Neuronal stem cell (in vitro differentiated cells): Measurements from ENCODE around the gene COQ10B.
"Not testable (repeated sequence)": the region's sequence is repeated elsewhere in the genome, so short reads cannot be mapped to it uniquely, and the experiment has no call there.

Experiments used
- DNase-seq: peaks from one replicate; pipeline ENCODE4 v3.0.0-alpha.2; 2013; ENCODE audit warnings: low spot score
- H2AFZ ChIP-seq: one replicate; pipeline ENCODE4 v1.6.1; 2013; ENCODE audit warnings: mild to moderate bottlenecking, low read length, inconsistent platforms
- H2AK5ac ChIP-seq: 2 replicates; pipeline ENCODE4 v1.6.1; 2013; ENCODE audit warnings: low read depth, mild to moderate bottlenecking, inconsistent platforms, low read length, moderate library complexity, mixed read lengths
- H2BK120ac ChIP-seq: 2 replicates; pipeline ENCODE4 v1.6.1; 2013; ENCODE audit warnings: low read depth, mild to moderate bottlenecking, inconsistent platforms, low read length, moderate library complexity, mixed read lengths
- H2BK12ac ChIP-seq: one replicate; pipeline ENCODE4 v1.6.1; 2013; ENCODE audit warnings: low read length, inconsistent platforms
- H2BK15ac ChIP-seq: 2 replicates; pipeline ENCODE4 v1.6.1; 2013; ENCODE audit warnings: mild to moderate bottlenecking, low read length, inconsistent platforms, mixed read lengths
- H2BK5ac ChIP-seq: one replicate; pipeline ENCODE4 v1.6.1; 2013; ENCODE audit warnings: inconsistent platforms, mild to moderate bottlenecking, low read length, moderate library complexity
- H3K14ac ChIP-seq: one replicate; pipeline ENCODE4 v1.6.1; 2013; ENCODE audit warnings: low read length, inconsistent platforms
- H3K18ac ChIP-seq: 2 replicates; pipeline ENCODE4 v1.6.1; 2013; ENCODE audit warnings: low read length, inconsistent platforms
- H3K23ac ChIP-seq: 2 replicates; pipeline ENCODE4 v1.6.1; 2013; ENCODE audit warnings: low read depth, mild to moderate bottlenecking, mixed read lengths, low read length, inconsistent platforms; ENCODE audit not compliant: poor library complexity
- H3K27ac ChIP-seq: replicated peaks from 3 replicates; pipeline ENCODE4 v1.5.1; 2013; ENCODE audit warnings: low read length, inconsistent platforms
- H3K27me3 ChIP-seq, 3 experiments: 2 replicates each; pipeline ENCODE4 v1.6.1; 2013; ENCODE audit warnings: low read length in 3 of 3, mild to moderate bottlenecking in 2 of 3, inconsistent platforms in 1 of 3, low read depth in 1 of 3, mixed read lengths in 1 of 3, moderate library complexity in 1 of 3; ENCODE audit not compliant: control insufficient read depth in 3 of 3, insufficient read depth in 3 of 3
- H3K36me3 ChIP-seq, 2 donors: replicated peaks in 1 of 2; 2 replicates each; pipeline ENCODE4 v1.6.1; 2013; ENCODE audit warnings: low read length in 2 of 2; ENCODE audit not compliant: control insufficient read depth in 2 of 2, insufficient read depth in 2 of 2
- H3K4ac ChIP-seq: 2 replicates; pipeline ENCODE4 v1.6.1; 2013; ENCODE audit warnings: inconsistent platforms, mild to moderate bottlenecking, low read length, moderate library complexity
- H3K4me1 ChIP-seq, 2 donors: 1 replicate in 1 of 2; 2 replicates in 1 of 2; pipeline ENCODE4 v1.6.1; 2013; ENCODE audit warnings: low read length in 2 of 2, low read depth in 1 of 2; ENCODE audit not compliant: control insufficient read depth in 2 of 2, insufficient read depth in 1 of 2
- H3K4me2 ChIP-seq: one replicate; pipeline ENCODE4 v1.6.1; 2013; ENCODE audit warnings: mild to moderate bottlenecking, low read length, inconsistent platforms; ENCODE audit not compliant: insufficient read depth, poor library complexity, severe bottlenecking
- H3K4me3 ChIP-seq, 2 donors: 2 replicates each; pipeline ENCODE4 v1.5.1; 2013; ENCODE audit warnings: low read length in 2 of 2, mild to moderate bottlenecking in 2 of 2, inconsistent platforms in 1 of 2, moderate library complexity in 1 of 2
- H3K79me1 ChIP-seq: one replicate; pipeline ENCODE4 v1.6.1; 2013; ENCODE audit warnings: low read depth, mild to moderate bottlenecking, inconsistent platforms, low read length, moderate library complexity
- H3K9ac ChIP-seq: one replicate; pipeline ENCODE4 v1.6.1; 2013; ENCODE audit warnings: mild to moderate bottlenecking, low read depth, low read length, inconsistent platforms; ENCODE audit not compliant: poor library complexity
- H3K9me3 ChIP-seq, 2 donors: replicated peaks in 1 of 2; 2 replicates each; pipeline versions ENCODE3 to v1.6.1; 2013; ENCODE audit warnings: low read length in 2 of 2, mild to moderate bottlenecking in 2 of 2, inconsistent platforms in 1 of 2, low read depth in 1 of 2, mixed read lengths in 1 of 2, moderate library complexity in 1 of 2; ENCODE audit not compliant: control insufficient read depth in 2 of 2, insufficient read depth in 1 of 2
- H4K8ac ChIP-seq: one replicate; pipeline ENCODE4 v1.6.1; 2013; ENCODE audit warnings: low read depth, mild to moderate bottlenecking, inconsistent platforms, low read length, moderate library complexity
- H4K91ac ChIP-seq: one replicate; pipeline ENCODE4 v1.6.1; 2013; ENCODE audit warnings: low read length, low read depth, mild to moderate bottlenecking, inconsistent platforms; ENCODE audit not compliant: poor library complexity
- WGBS, 2 donors: extraction: QIAGEN DNeasy Blood & Tissue Kit; methylation state at CpG; one replicate each; pipeline ENCODE4 v1.1.7; 2013; ENCODE audit warnings: missing lambda C conversion rate in 2 of 2, mixed read lengths in 1 of 2; ENCODE audit not compliant: insufficient read length in 2 of 2, insufficient replicate concordance in 1 of 2; ENCODE audit errors: extremely low coverage in 2 of 2; 5-methylcytosine and 5-hydroxymethylcytosine counted together

COQ10B gene

DNA sequence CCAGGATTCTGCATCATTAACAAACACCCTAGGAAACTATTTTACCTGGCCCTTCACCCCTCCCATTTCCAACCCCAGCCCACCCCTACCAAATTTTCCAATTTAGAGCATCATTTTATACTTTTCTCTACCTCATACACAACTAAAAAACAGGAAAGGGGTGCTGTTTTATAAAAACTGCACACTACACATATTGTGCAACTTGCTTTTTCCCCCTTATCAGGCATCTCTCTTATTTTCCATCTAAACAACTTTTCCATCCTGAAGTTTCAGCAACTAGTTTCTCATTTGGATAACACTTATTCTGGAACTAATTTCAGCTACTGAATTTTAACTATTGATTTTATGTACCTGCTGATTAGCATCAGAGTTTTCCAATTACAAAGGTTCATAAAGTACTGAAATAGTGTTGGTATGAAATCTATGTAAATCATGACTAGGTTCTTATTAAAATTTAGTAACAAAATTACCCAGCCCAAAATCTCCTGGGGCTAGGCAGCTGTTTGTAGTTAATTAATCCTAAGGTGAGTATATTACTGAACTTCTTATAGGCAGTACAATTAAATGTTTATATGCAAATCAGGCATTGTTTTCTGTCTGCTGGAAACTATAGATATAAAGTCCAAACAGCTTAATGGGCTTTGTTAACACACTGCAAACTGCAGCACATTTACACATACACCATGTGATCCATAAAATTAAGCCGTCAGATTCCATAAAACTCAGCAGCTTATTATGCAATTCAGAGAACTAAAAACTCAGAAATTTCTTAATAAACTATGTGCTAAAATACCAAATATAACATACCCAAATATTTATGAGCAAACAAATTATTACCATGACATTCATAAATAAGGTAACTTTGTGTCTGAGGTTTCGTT, 26.4 kb upstream of the COQ10B start:
- H3K36me3 ChIP-seq: peaks cover 13 to 78% of the 10 kb centered on the region in 2 donors
- no peak overlapping the region for H3K23ac ChIP-seq
- no peak overlapping the region for H3K18ac ChIP-seq
- no CpG with 5 or more reads among the region's 2 CpGs for WGBS, 2 donors
- no peak overlapping the region for H4K8ac ChIP-seq
- no peak overlapping the region for H2AFZ ChIP-seq
- H3K9me3 ChIP-seq: no peaks in the 10 kb centered on the region
- H2BK5ac ChIP-seq: no peak overlapping the region
- no peak overlapping the region for H2AK5ac ChIP-seq
- no peaks in the 10 kb centered on the region for H3K4me1 ChIP-seq
- no peak overlapping the region for H2BK12ac ChIP-seq
- no peak overlapping the region for H3K14ac ChIP-seq
- peaks cover 3% of the 10 kb centered on the region for H3K79me1 ChIP-seq
- H3K27me3 ChIP-seq: no peaks in the 10 kb centered on the region
- no peak overlapping the region for H3K4me3 ChIP-seq
- no peak overlapping the region for H3K4me2 ChIP-seq
- no peak overlapping the region for H3K27ac ChIP-seq
- no peak overlapping the region for H2BK15ac ChIP-seq
- no peak overlapping the region for H2BK120ac ChIP-seq
- no peak overlapping the region for H3K9ac ChIP-seq
- no peak for DNase-seq
- H3K4ac ChIP-seq: no peak overlapping the region
- H4K91ac ChIP-seq: no peak overlapping the region

DNA sequence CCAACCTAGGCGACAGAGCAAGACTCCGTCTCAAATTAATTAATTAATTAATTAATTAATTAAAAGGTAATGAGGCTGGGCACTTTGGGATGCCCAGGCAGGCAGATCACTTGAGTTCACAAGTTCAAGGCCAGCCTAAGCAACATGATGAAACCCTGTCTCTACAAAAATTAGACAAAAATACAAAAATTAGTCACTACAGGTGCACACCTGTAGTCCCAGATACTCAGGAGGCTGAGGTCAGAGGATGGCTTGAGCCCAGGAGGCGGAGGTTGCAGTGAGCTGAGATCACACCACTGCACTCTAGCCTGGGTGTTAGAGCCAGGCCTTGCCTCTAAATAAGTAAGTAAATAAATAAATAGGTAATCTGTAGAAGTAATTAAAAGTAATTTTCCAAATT, 25.4 kb upstream of the COQ10B start:
- Histone ChIP-seq H2AFZ (no peak overlapping the region), H3K23ac (no peak overlapping the region), H2AK5ac (no peak overlapping the region), H3K27ac (no peak overlapping the region), H3K18ac (no peak overlapping the region), H2BK5ac (no peak overlapping the region), H3K9ac (no peak overlapping the region), H2BK12ac (no peak overlapping the region), H3K4ac (no peak overlapping the region), H4K8ac (no peak overlapping the region), H2BK120ac (no peak overlapping the region), H4K91ac (no peak overlapping the region), H3K4me3 (no peak overlapping the region), H3K27me3 (no peaks in the 10 kb centered on the region), H3K4me2 (no peak overlapping the region), H3K4me1 (no peaks in the 10 kb centered on the region), H3K79me1 (peaks cover 3% of the 10 kb centered on the region), H3K9me3 (no peaks in the 10 kb centered on the region), H3K36me3 (peaks cover 13 to 75% of the 10 kb centered on the region in 2 donors), H3K14ac (no peak overlapping the region), H2BK15ac (no peak overlapping the region)
- no peak for DNase-seq
- no CpG with 5 or more reads among the region's 3 CpGs for WGBS, 2 donors

DNA sequence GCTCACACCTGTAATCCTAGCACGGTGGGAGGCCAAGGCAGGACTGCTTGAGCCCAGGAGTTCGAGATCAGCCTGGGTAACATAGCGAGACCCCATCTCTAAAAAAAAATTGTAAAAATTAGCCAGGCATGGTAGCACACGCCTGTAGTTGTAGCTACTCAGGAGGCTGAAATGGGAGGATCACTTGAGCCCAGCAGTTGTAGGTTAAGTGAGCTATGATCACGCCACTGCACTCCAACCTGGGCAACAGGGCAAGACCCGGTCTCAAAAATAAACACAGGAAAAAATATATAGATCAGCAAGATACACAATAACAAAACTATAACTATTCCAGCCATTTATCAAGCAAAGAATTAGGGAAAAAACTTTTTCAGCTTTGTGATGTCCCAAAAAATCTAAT, 21.5 kb upstream of the COQ10B start:
- no peak overlapping the region for H3K18ac ChIP-seq
- no peak overlapping the region for H3K4me3 ChIP-seq
- no peak overlapping the region for H2BK120ac ChIP-seq
- H3K27ac ChIP-seq: no peak overlapping the region
- no peaks in the 10 kb centered on the region for H3K27me3 ChIP-seq
- no peak overlapping the region for H2BK15ac ChIP-seq
- H3K4ac ChIP-seq: no peak overlapping the region
- WGBS, 2 donors: no CpG with 5 or more reads among the region's 6 CpGs
- no peak overlapping the region for H3K14ac ChIP-seq
- no peak overlapping the region for H3K9ac ChIP-seq
- no peak overlapping the region for H4K8ac ChIP-seq
- H3K23ac ChIP-seq: no peak overlapping the region
- H4K91ac ChIP-seq: no peak overlapping the region
- H3K4me1 ChIP-seq: peaks cover 3 to 4% of the 10 kb centered on the region in 2 donors
- H3K36me3 ChIP-seq: peaks cover 8 to 46% of the 10 kb centered on the region in 2 donors
- no peaks in the 10 kb centered on the region for H3K9me3 ChIP-seq
- H2AFZ ChIP-seq: no peak overlapping the region
- H3K79me1 ChIP-seq: no peaks in the 10 kb centered on the region
- H2BK12ac ChIP-seq: no peak overlapping the region
- no peak overlapping the region for H2AK5ac ChIP-seq
- H3K4me2 ChIP-seq: no peak overlapping the region
- DNase-seq: no peak
- H2BK5ac ChIP-seq: no peak overlapping the region

DNA sequence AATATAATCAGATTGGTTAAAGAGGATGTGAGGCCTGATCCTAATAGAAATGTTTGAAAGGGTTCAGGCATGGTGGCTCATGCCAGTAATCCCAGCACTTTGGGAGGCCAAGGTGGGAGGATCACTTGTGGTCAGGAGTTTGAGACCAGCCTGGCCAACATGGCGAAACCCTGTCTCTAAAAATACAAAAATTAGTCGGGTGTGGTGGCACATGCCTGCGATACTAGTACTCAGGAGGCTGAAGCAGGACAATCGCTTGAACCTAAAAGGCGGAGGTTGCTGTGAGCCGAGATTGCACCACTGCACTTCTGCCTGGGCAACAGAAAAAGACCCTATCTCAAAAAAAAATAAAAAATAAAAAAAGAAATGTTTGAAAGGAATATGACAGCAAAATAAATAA, 20.8 kb upstream of the COQ10B start:
- H3K27me3 ChIP-seq, H4K8ac ChIP-seq, H3K18ac ChIP-seq, H2BK15ac ChIP-seq, DNase-seq, H3K23ac ChIP-seq, H2BK5ac ChIP-seq, H2AK5ac ChIP-seq, H3K4me1 ChIP-seq, H3K9me3 ChIP-seq, H3K9ac ChIP-seq, H2BK120ac ChIP-seq, H2AFZ ChIP-seq, H3K27ac ChIP-seq, H3K14ac ChIP-seq, H3K4me2 ChIP-seq, H3K4ac ChIP-seq, H4K91ac ChIP-seq, H2BK12ac ChIP-seq, H3K79me1 ChIP-seq: not testable (repeated sequence)
- Histone ChIP-seq H3K36me3 (peaks cover 8 to 46% of the 10 kb centered on the region in 2 donors), H3K4me3 (peak overlapping the region in 1 of 2 donors; percentile 64)
- WGBS, 2 donors: no CpG with 5 or more reads among the region's 6 CpGs
